ENCODE data around the gene ZNF320.
"Not testable (repeated sequence)": the region's sequence is repeated elsewhere in the genome, so short reads cannot be mapped to it uniquely, and the experiment has no call there.

GRCh38 chr19:52868031-52868430 is 29.4 kb downstream of the ZNF320 start:
- not testable (repeated sequence) for TF ChIP-seq CTCF (conservative IDR thresholded peaks at IDR 0.05; ENCODE audit: low read length); EZH2phosphoT487 (IDR thresholded peaks at IDR 0.05; ENCODE audit: borderline replicate concordance, low read depth, low read length)

All from OCI-LY7 (cell line).